Activated T-helper 1 cell treated with anti-CD3 and anti-CD28 coated beads, Interleukin-12 subunit alpha, Interleukin-12 subunit beta, Interleukin-2, Interleukin-4 antibody, amounts not matched to agents 30 ng/mL and 10 ng/mL and 1 ng/mL, durations not matched to agents 14 hours and 24 hours and 36 hours (primary cell): ENCODE results near the gene SDF4. TPM values are rescaled to one million over a fixed set of nuclear protein-coding genes. Genes with fewer than 3 reads are reported as not detected.

ENCODE experiments used
- DNase-seq: peaks from one replicate; pipeline ENCODE4 v3.0.0; 2021; ENCODE audit warnings: low spot score
- H3K27ac Mint-ChIP-seq: one replicate; pipeline ENCODE4 v1.8.0; 2021; ENCODE audit warnings: mild to moderate bottlenecking, mixed read lengths
- H3K27me3 Mint-ChIP-seq: one replicate; pipeline ENCODE4 v1.8.0; 2022; ENCODE audit warnings: mild to moderate bottlenecking, moderate library complexity, mixed read lengths; ENCODE audit not compliant: insufficient read depth
- H3K36me3 Mint-ChIP-seq: one replicate; pipeline ENCODE4 v1.8.0; 2021; ENCODE audit warnings: low read depth, mixed read lengths
- H3K4me1 Mint-ChIP-seq: one replicate; pipeline ENCODE4 v1.8.0; 2021; ENCODE audit warnings: low read depth, mixed read lengths
- H3K4me3 Mint-ChIP-seq: one replicate; pipeline ENCODE4 v1.8.0; 2021; ENCODE audit warnings: mild to moderate bottlenecking, moderate library complexity, mixed read lengths
- H3K9me3 Mint-ChIP-seq: one replicate; pipeline ENCODE4 v1.8.0; 2021; ENCODE audit warnings: mixed read lengths
- intact Hi-C: fragments of 100-400 bp; cut with micrococcal nuclease; formaldehyde crosslinking; loops from one replicate; pipeline ENCODE4 v1.15.1; 2024
- total RNA-seq: library from RNA; stranded (reverse); gene quantifications from 2 replicates; pipeline ENCODE4 v1.2.3, GENCODE V29; 2022

The SDF4 gene
- total RNA-seq, 1 donor from 2014 or later: 202 TPM

GRCh38 chr1:1216770-1217620 is 14.8 kb downstream of the SDF4 start:
- Mint-ChIP-seq H3K4me3 (peak overlapping the region; percentile 86), H3K4me1 (peaks cover 46% of the 10 kb centered on the region), H3K27me3 (no peaks in the 10 kb centered on the region), H3K36me3 (peaks cover 37% of the 10 kb centered on the region), H3K27ac (peak overlapping the region; percentile 99), H3K9me3 (no peaks in the 10 kb centered on the region)
- DNase-seq: no peak
- intact Hi-C loops: loop anchor here (1.0 kb wide), 1 partner anchor 9 kb away; no protein-coding TSS in a partner anchor

DNA sequence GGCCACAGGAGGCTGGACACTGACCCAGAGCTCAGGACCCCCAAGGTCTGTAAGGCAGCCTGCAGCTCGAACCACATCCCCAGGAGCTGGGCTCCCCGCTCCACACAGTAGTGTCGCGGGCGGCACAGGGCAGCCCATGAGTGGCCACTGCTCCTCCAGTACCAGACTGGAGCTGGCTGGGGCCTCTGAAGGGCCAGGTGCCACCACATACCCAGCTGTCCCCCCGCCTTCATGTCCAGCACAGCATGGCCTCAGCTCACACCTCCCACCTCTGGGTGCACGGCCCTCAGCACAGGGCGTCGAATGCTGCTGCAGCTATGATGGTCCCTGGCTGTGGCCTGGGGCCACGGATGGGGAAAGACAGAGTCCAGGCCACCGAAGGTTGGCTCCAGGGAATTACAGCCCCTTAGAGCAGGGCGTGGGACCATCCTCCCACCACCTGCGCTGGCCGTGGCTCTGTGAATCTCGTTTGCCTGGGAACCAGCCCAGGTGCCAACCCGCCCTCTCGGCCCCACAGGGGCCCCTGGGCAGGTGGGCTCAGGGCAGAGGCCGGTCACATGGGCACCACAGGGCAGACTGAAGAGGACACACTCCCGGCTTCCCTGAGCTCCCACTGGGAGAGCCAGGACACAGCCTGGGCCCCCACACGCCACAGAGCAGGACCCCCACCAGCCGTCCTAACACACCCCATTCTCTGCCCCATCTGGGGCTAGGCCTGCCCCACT is 15.8 kb downstream of the SDF4 start:
- intact Hi-C loops: loop anchor here (1.0 to 2.0 kb wide), 2 partner anchors 8 to 15 kb away; no protein-coding TSS in a partner anchor
- peaks cover 46% of the 10 kb centered on the region for H3K4me1 Mint-ChIP-seq
- peak overlapping the region; percentile 86 for H3K4me3 Mint-ChIP-seq
- H3K27me3 Mint-ChIP-seq: no peaks in the 10 kb centered on the region
- H3K9me3 Mint-ChIP-seq: no peaks in the 10 kb centered on the region
- peak overlapping the region; percentile 99 for H3K27ac Mint-ChIP-seq
- peaks cover 33% of the 10 kb centered on the region for H3K36me3 Mint-ChIP-seq
- no peak for DNase-seq

DNA sequence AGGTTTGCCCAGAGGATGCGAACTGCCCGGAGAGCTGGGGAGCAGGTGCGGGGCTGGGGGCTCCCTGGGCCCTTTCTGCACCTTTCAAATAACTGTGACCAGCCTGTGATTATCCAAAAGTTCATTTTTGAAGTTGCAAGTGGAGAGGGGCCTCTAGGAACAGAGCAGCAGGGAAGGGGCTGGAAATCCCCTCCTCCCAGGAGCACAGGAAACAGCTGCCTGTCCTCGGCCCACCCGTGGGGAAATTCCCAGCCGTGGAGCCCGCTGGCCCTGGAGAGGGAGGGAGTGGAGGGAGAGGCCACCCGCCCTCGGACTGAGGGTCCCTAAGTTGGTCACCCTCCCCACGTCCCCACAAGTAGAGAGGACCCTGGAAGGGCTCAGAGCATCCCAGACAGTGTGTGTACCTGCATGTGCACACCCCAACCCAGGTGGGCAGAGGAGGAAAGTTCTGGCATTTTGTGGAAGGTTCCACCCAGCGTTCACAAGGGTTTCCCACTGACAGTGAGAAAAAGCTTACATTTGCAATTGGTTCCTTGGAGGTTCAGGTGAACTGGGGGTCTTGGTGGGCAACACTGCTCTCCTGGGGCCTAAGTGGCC is 16.6 kb downstream of the SDF4 start:
- Mint-ChIP-seq H3K27me3 (no peaks in the 10 kb centered on the region), H3K27ac (peak overlapping the region; percentile 87), H3K4me3 (peak overlapping the region; percentile 86), H3K36me3 (peaks cover 28% of the 10 kb centered on the region), H3K9me3 (no peaks in the 10 kb centered on the region), H3K4me1 (peaks cover 41% of the 10 kb centered on the region)
- peak; percentile 37 for DNase-seq
- intact Hi-C loops: loop anchor here (2.0 kb wide), 1 partner anchor 14 kb away; no protein-coding TSS in a partner anchor

GRCh38 chr1:1213345-1214265 is 18.2 kb downstream of the SDF4 start, which contains the start of gene TNFRSF4:
TSS of gene TNFRSF4 (minus strand) at chr1:1214153. CDS start at chr1:1214127, 26 bp downstream.
- DNase-seq: no peak
- Mint-ChIP-seq H3K36me3 (peaks cover 25% of the 10 kb centered on the region), H3K4me3 (peak within 1 kb of the TSS; percentile 86), H3K27ac (peak within 1 kb of the TSS; percentile 87), H3K9me3 (no peaks in the 10 kb centered on the region), H3K27me3 (no peaks in the 10 kb centered on the region), H3K4me1 (peaks cover 48% of the 10 kb centered on the region)
- intact Hi-C loops: loop anchor here (1.0 to 2.0 kb wide), 2 partner anchors 13 to 17 kb away; no protein-coding TSS in a partner anchor

DNA sequence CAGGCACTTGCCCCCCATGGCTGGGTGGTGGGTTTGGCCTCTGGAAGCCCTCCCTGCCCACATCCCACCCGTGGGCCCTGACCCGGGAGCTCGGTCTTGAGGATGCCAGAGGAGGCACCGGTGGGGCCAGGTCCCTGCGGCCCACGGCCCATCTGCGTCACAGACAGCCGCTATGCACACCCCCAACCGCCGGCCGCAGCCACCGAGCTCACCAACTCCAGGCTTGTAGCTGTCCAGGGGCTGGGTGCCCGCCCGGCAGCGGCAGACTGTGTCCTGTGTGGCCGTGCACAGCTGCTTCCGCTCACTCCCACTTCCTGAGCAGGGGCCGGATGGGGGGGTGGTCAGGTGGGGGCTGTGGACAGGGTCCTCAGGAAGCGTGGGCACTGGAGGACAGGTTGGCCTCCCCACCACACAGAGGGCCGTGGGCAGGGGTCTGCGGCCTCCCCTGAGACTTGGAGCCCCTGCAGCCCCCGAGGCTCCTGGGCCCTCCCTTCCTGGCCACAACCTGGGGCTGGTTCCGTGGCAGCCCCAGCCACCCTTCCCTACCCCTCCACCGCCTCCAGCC is 18.9 kb downstream of the SDF4 start:
- peak; percentile 55 for DNase-seq
- no peaks in the 10 kb centered on the region for H3K9me3 Mint-ChIP-seq
- peak overlapping the region; percentile 83 for H3K4me3 Mint-ChIP-seq
- peaks cover 25% of the 10 kb centered on the region for H3K36me3 Mint-ChIP-seq
- intact Hi-C loops: no loop called here
- peak overlapping the region; percentile 52 for H3K27ac Mint-ChIP-seq
- no peaks in the 10 kb centered on the region for H3K27me3 Mint-ChIP-seq
- peaks cover 51% of the 10 kb centered on the region for H3K4me1 Mint-ChIP-seq

DNA sequence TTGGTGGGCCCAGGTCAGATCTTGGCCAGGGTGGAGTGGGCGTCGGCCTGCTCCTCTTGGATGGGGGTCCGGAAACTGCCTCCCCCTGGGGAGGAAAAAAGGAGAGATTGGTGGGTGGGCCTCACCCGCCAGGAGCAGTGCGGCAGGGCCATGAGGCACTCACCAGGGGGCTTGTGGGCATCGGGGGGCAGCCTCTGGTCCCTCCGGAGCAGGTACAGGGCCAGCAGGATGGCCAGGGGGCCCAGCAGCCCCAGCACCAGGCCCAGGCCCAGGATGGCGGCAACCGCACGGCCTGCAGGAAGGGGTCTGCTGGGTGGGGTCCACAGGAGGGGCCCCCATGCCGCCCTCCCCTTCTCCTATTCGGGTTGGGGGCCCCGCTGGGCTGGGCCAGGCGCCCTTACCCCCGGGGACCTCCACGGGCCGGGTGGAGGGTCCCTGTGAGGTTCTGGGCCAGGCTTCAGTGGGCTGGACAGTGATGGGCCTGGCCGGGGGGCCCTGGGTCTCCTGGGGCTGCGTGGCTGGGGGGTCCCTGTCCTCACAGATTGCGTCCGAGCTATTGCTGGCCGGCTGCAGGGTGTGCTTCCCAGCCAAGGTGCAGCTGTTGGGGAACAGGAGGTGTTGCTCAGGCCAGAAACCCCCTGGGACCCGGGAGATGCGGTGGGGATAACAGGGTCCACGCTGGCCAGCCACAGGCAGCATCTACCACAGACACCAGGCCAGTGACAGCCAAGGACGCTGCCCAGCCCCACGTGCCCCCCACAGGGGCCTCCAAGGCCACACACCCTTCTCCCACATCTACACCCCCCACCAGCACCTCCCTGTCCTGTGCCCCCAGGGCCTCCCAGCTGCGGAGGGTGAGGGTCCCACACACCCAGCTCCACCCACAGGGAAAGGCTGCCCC is 20.0 kb downstream of the SDF4 start:
- intact Hi-C loops: no loop called here
- H3K36me3 Mint-ChIP-seq: peaks cover 17% of the 10 kb centered on the region

GRCh38 chr1:1210726-1211540 is 20.9 kb downstream of the SDF4 start:
- H3K9me3 Mint-ChIP-seq: no peaks in the 10 kb centered on the region
- intact Hi-C loops: no loop called here
- H3K27me3 Mint-ChIP-seq: no peaks in the 10 kb centered on the region
- peak overlapping the region; percentile 31 for H3K27ac Mint-ChIP-seq
- no peak for DNase-seq
- peaks cover 42% of the 10 kb centered on the region for H3K4me1 Mint-ChIP-seq
- H3K4me3 Mint-ChIP-seq: peak overlapping the region; percentile 80
- peaks cover 12% of the 10 kb centered on the region for H3K36me3 Mint-ChIP-seq

More for the DNA sequence above, 20.0 kb downstream of the SDF4 start:
- H3K4me1 Mint-ChIP-seq: peaks cover 48% of the 10 kb centered on the region
- no peaks in the 10 kb centered on the region for H3K27me3 Mint-ChIP-seq
- peak overlapping the region; percentile 83 for H3K4me3 Mint-ChIP-seq
- no peak for DNase-seq
- H3K9me3 Mint-ChIP-seq: no peaks in the 10 kb centered on the region
- peak overlapping the region; percentile 61 for H3K27ac Mint-ChIP-seq

- no peaks in the 10 kb centered on the region for H3K9me3 Mint-ChIP-seq
- H3K4me1 Mint-ChIP-seq: peaks cover 24% of the 10 kb centered on the region
- peaks cover 11% of the 10 kb centered on the region for H3K36me3 Mint-ChIP-seq
- intact Hi-C loops: loop anchor here (1.0 to 5.0 kb wide), 6 partner anchors 7 to 98 kb away; partner anchors contain the start of genes ACAP3, C1orf159 and PUSL1
- H3K27ac Mint-ChIP-seq: peak overlapping the region; percentile 99
- peak overlapping the region; percentile 85 for H3K4me3 Mint-ChIP-seq
- peak; percentile 43 for DNase-seq
- H3K27me3 Mint-ChIP-seq: no peaks in the 10 kb centered on the region
These were observed 22.9 kb downstream of the SDF4 start for GRCh38 chr1:1208713-1209433.

DNA sequence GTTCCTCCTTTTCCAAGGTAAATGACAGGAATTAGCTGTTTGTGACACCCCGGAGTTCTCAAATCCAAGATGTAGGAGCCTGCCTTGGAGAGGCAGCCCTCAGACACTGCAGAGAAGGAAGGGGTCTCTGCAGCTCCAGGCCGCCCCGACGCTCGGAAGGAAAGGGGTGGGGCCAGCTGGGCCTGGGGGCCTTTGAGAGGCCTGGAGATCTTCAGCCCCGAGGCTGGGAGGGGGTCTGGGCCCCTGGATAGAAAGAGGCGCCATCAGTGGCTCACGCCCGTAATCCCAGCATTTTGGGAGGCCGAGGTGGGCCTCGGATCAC is 24.3 kb downstream of the SDF4 start:
- no peaks in the 10 kb centered on the region for H3K27me3 Mint-ChIP-seq
- peak overlapping the region; percentile 99 for H3K27ac Mint-ChIP-seq
- H3K4me3 Mint-ChIP-seq: peak overlapping the region; percentile 85
- H3K36me3 Mint-ChIP-seq: peaks cover 11% of the 10 kb centered on the region
- no peaks in the 10 kb centered on the region for H3K9me3 Mint-ChIP-seq
- DNase-seq: no peak
- H3K4me1 Mint-ChIP-seq: peaks cover 24% of the 10 kb centered on the region
- intact Hi-C loops: loop anchor here (5.0 kb wide), 3 partner anchors 45 to 100 kb away; partner anchors contain the start of genes ACAP3 and PUSL1

DNA sequence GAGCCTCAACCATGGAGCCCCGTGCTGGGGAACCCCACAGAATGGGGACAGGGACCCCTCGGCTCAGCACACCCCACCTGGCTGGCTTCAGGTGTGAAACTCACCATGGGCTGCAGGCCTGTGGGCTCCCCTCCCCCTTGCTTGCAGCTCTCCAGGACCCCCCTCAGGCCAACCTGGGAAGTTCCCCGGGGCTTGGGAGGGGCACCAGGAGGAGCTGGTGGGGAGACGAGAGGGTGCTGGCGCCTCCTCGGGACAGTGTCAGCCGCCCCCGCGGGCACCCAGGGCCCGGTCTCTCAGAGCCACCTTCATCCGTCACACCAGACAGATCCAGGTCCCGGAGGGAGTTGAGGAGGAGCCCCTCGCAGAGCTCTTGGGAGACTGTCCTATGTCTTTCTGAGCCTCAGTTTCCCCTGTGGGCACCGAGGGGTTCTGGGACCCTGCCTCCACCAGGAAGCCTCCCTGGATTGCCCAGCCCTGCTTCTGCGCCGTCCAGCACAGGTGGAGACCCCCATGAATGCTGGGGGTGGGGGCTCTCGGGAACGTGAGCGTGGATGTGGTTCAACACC is 24.8 kb downstream of the SDF4 start:
- peaks cover 24% of the 10 kb centered on the region for H3K4me1 Mint-ChIP-seq
- H3K4me3 Mint-ChIP-seq: peak overlapping the region; percentile 86
- H3K27ac Mint-ChIP-seq: peak overlapping the region; percentile 99
- H3K27me3 Mint-ChIP-seq: no peaks in the 10 kb centered on the region
- no peaks in the 10 kb centered on the region for H3K9me3 Mint-ChIP-seq
- H3K36me3 Mint-ChIP-seq: peaks cover 11% of the 10 kb centered on the region
- intact Hi-C loops: loop anchor here (5.0 kb wide), 3 partner anchors 45 to 100 kb away; partner anchors contain the start of genes ACAP3 and PUSL1
- DNase-seq: no peak
